ENCODE data around the gene CHIT1. TPM values are rescaled to one million over a fixed set of nuclear protein-coding genes. Genes with fewer than 3 reads are reported as not detected.

CHIT1 gene
- total and polyA plus RNA-seq, 10 donors = 2.0 to 165 (median 6.7) TPM

DNA sequence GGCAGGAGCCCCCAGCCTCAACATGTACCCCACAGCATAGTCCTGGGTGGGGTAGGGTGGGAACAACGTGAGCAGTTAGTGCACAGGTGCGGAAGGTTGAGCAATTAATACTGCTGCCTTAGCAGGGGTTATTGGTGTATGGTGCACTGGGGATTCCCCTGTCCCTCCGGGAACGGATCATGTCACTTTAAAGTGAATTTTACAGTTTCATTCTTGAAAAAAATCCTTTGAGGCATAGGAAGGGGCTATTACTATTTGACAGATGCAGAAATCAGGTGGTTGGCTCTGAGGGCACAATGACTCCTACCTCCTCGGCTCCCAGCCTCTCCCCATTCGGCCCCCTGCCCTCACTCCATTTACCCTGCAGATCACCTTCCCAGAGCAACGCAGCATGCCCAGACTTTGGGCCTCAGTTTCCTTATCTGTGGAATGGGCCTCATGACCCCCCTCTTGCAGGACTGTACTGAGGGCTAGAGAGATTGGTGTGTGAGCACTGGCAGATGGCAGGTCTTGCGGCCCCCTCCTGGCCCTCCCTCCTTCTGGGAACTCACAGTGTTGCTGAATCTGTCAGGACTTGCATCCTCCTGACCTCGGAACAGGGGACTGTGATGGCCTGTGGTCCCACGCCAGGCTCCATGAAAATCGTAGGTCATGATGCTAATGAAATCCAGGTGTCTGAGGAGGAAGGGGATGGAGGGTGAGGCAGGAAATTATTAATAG, 48.7 kb downstream of the CHIT1 start:
- DNase-seq = peak; percentile 33
- intact Hi-C loops (cut with DNase I; ENCODE audit: low total_unique reads) = no loop called here
- no peak overlapping the region for H3K4me3 ChIP-seq
- peaks cover 0 to 52% (median 11%) of the 10 kb centered on the region in 6 donors for H3K4me1 ChIP-seq
- TF ChIP-seq POLR2A (IDR thresholded peaks at IDR 0.05) (no peak), POLR2AphosphoS5 (IDR thresholded peaks at IDR 0.05) (no peak), CTCF (IDR thresholded peaks at IDR 0.05 in 8 of 11, conservative IDR thresholded peaks at IDR 0.05 in 3 of 11) (no peak)
- peaks cover 0 to 42% (median 0%) of the 10 kb centered on the region in 7 donors for H3K27me3 ChIP-seq (replicated peaks in 1 of 7)
- H3K36me3 ChIP-seq = peaks cover 0 to 11% (median 0%) of the 10 kb centered on the region in 6 donors
- H3K27ac ChIP-seq = no peak overlapping the region
- H3K9me3 ChIP-seq = no peaks in the 10 kb centered on the region
- WGBS, 5 donors = 64 to 82% (median 70%) methylated on average over 11 of the region's 11 CpGs

- no peaks in the 10 kb centered on the region for H3K9me3 ChIP-seq
- H3K36me3 ChIP-seq = peaks cover 0 to 11% (median 0%) of the 10 kb centered on the region in 6 donors
- intact Hi-C loops (cut with DNase I; ENCODE audit: low total_unique reads) = no loop called here
- H3K27me3 ChIP-seq (replicated peaks in 1 of 7) = peaks cover 0 to 44% (median 0%) of the 10 kb centered on the region in 7 donors
- WGBS, 5 donors = 77 to 95% (median 86%) methylated on average over 10 of the region's 10 CpGs
- no peak overlapping the region for H3K4me3 ChIP-seq
- H3K27ac ChIP-seq = no peak overlapping the region
- no peak for DNase-seq
- H3K4me1 ChIP-seq = peaks cover 0 to 51% (median 19%) of the 10 kb centered on the region in 6 donors
- no peak for TF ChIP-seq POLR2A (IDR thresholded peaks at IDR 0.05)
- TF ChIP-seq CTCF (IDR thresholded peaks at IDR 0.05 in 8 of 11, conservative IDR thresholded peaks at IDR 0.05 in 3 of 11) = no peak
- no peak for TF ChIP-seq POLR2AphosphoS5 (IDR thresholded peaks at IDR 0.05)
These were observed 49.8 kb downstream of the CHIT1 start for GRCh38 chr1:203179667-203180005.

DNA sequence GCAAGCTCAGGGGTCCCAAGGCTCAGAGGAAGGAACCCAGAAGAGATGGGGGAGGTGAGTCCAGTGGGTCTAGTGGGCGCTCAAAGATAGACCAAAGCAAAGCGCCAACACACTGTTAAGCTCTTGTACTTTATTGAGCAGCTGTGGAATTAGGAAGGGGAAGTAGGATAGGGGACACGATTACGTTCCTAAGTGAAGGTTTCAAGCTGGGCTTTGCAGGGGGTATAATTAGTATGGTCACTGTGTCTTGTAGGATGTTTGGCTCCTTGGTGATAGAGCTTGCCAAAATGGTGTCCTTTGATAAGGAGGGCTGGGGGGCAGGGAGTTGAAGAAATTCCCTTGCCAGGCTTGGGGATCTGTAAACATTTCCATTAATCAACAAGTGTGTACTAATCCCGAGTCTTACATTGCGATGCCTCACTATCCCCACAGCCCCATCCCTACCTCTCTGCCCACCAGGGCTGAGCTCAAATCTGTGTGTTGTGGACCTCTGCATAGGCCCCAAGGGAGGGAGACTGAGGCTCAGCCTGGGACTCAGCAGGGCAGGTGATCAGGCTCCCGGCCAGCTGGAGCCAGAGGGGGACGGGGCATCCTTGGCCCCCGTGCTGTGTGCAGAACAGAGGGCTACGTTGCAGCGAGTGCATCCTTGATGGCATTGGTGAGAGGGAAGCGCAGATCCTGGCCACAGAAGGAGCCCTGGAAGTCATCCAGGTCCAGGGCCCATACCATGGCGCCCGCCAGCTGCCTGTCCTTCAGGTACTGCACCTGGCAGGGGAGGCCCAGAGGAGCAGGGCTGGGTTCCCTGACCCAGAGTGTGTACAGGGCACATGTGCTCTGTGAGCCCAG, 50.4 kb downstream of the CHIT1 start:
- TF ChIP-seq POLR2AphosphoS5 (IDR thresholded peaks at IDR 0.05) (no peak), POLR2A (IDR thresholded peaks at IDR 0.05) (no peak), CTCF (IDR thresholded peaks at IDR 0.05 in 8 of 11, conservative IDR thresholded peaks at IDR 0.05 in 3 of 11) (no peak)
- no peaks in the 10 kb centered on the region for H3K9me3 ChIP-seq
- H3K4me3 ChIP-seq = no peak overlapping the region
- peaks cover 0 to 51% (median 19%) of the 10 kb centered on the region in 6 donors for H3K4me1 ChIP-seq
- peaks cover 0 to 11% (median 0%) of the 10 kb centered on the region in 6 donors for H3K36me3 ChIP-seq
- intact Hi-C loops (cut with DNase I; ENCODE audit: low total_unique reads) = no loop called here
- DNase-seq = peak; percentile 35
- no peak overlapping the region for H3K27ac ChIP-seq
- WGBS, 5 donors = 82 to 89% (median 84%) methylated on average over 12 to 14 of the region's 14 CpGs
- peaks cover 0 to 47% (median 0%) of the 10 kb centered on the region in 7 donors for H3K27me3 ChIP-seq (replicated peaks in 1 of 7)

DNA sequence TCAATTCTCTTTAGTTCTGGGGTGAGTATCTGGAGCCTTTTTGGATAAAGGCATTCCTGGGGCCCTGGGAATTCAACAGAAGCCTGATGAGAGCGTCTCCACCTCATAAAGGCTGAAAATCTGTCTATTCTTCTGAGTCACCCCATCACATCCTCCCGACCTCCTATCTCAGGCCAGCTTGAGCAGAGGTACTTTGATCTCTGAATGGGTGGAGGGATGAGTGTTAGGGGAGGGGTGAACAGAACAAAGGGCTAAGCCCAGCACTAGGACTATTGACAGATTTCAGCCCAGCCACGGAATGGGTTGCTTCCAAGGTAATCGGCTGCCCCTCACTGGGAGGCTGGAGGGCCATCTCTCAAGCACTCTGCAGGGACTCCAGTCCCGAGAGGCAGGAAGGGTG, 51.4 kb downstream of the CHIT1 start:
- H3K36me3 ChIP-seq = peaks cover 0 to 11% (median 0%) of the 10 kb centered on the region in 6 donors

More for the DNA sequence above, 51.4 kb downstream of the CHIT1 start:
- Histone ChIP-seq H3K4me3 (no peak overlapping the region), H3K27ac (no peak overlapping the region), H3K27me3 (replicated peaks in 1 of 7) (peaks cover 0 to 47% (median 0%) of the 10 kb centered on the region in 7 donors), H3K9me3 (no peaks in the 10 kb centered on the region), H3K4me1 (peaks cover 0 to 56% (median 19%) of the 10 kb centered on the region in 6 donors)
- peak; percentile 9 for DNase-seq
- intact Hi-C loops (cut with DNase I; ENCODE audit: low total_unique reads) = no loop called here
- whole genome bisulfite sequencing, 5 donors = 58 to 78% (median 65%) methylated on average over 5 of the region's 5 CpGs
- TF ChIP-seq CTCF (IDR thresholded peaks at IDR 0.05 in 8 of 11, conservative IDR thresholded peaks at IDR 0.05 in 3 of 11) (no peak), POLR2AphosphoS5 (IDR thresholded peaks at IDR 0.05) (no peak), POLR2A (IDR thresholded peaks at IDR 0.05) (no peak)
